HG02642 (cell line): Measurements from ENCODE around the gene SMIM36.
"Not testable (repeated sequence)": the region's sequence is repeated elsewhere in the genome, so short reads cannot be mapped to it uniquely, and the experiment has no call there.

ENCODE experiments used
- ATAC-seq: cut with Tn5 transposase; IDR thresholded peaks from one replicate; pipeline ENCODE4 v1.9.1; 2021; ENCODE audit warnings: mild to moderate bottlenecking; ENCODE audit not compliant: unreplicated experiment, poor library complexity

Gene SMIM36

DNA sequence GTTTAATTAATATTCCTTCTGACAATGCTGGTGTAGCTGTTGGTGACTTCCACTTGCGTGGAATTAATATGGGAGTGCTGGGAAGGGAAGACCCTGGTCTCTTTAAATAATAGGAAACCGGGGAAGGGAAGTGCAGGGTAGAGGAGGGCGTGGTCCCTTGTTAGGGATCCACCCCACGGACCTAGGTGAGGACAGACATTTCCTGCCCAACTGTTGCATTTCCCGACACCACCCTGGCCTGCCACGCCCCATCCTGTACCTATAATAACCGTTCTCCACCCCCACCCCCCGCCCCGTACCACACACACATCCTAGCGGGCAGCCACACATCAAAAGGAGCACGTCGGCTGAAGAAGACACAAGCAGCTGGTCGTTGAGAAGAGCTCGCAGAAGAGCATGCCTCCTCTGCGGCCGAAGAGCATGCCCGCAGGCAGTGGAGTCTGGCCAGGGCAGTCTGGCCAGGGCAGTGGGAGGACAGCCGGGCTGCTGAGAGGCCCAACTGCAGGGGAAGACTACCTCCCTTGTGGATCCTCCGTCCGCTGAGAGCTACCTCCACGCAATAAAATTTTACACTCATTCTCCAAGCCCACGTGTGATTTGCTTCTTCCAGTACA, 52.9 kb downstream of the SMIM36 start:
- peak; percentile 3 for ATAC-seq

DNA sequence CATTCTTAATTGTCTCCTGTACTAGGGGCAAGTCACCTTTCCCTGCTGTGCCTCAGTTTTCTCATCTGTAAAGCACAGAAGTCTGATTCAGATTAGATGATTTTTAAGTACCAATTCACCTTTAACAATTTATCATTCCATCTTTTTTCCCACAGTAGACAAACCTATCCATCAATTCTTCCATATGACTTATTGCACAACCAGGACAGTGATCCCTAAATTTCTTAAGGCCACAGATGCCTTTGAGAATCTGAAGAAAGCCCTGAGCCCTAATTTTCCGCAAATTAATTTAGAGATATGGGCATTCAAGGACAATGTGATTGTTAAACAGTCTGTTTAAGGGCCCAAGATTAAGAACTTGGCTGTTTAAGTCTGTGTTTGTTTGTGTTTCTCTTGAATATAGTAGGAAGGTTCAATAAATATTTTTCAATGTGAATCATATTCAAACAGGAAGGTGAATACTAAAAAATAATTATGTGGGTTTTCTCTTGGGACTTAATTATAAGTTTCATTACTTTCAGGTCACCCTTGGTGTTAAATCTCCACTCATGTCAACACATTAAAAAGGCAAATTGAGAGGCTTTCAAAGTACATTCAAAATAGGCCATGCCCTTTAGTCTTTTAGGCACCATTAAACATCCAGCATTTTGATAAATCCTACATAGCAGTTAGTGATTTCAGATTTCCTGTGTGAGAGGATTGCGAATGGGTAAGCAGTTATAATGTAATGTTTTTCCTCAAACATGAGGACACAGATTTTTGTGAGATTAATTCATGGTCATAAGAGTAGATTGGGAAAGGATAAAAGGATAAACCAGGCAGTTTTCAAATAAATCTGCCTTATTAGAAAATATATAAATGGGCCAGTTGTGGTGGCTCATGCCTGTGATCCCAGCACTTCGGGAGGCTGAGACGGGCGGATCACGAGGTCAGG, 54.7 kb downstream of the SMIM36 start:
- no peak for ATAC-seq

DNA sequence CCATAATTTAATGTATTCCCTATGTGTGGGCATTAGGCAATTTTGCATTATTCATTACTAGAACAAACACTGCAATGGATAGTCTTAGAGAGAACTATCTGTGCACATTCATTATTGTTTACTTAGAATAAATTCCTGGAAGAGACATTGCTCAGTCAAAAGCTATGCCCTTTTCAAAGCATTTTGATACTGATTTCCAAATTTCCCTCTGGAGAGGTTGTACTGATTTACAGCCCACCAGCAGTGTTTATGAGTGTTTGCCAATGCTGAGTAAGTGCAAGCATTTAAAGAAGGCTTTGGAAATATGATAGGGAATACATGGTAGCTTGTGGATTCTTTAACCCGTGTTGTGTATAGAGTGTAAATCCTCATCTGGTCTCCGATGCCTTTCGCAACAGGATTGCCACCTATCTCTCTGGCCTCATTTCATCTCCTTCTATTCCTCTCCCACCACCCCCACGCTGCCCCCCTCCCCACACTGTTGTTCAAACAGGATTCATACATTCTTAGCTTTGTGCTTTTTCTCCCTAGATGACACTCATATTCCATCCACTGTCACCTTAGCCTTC, 56.3 kb downstream of the SMIM36 start:
- ATAC-seq = no peak

DNA sequence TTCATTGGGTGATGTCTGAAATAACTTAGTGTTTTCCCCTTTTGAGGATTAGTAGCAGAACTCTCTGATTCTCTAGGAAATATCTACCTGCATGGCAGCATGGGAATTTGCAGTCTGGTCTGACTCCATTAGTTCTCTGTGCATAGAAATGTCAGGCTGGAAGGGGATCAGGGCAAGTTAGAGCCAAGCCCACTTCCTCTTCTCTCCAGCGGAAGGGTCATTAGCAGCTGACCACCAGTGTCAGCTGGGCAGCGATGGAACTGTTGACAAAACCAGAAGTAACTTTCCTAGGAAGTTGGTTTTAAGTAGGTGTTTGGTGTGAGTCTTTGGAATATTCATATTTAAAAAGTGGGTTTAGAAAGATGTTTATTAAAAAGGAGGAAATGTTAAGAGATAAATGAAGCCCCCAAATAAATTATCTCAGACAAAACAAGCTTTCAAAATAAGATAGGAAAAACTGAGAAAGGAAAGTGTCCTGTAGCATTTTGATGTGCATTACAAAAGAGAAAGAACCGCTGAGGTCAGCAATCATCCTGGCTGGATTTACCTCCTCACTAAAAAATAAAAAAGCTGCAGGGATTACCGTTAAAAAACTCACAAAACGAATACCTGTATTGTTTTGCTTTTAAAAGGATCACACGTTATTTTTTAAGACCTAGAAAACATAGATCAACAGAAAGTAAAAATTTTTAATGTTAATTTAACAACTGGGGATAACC, 57.3 kb downstream of the SMIM36 start:
- ATAC-seq = no peak

DNA sequence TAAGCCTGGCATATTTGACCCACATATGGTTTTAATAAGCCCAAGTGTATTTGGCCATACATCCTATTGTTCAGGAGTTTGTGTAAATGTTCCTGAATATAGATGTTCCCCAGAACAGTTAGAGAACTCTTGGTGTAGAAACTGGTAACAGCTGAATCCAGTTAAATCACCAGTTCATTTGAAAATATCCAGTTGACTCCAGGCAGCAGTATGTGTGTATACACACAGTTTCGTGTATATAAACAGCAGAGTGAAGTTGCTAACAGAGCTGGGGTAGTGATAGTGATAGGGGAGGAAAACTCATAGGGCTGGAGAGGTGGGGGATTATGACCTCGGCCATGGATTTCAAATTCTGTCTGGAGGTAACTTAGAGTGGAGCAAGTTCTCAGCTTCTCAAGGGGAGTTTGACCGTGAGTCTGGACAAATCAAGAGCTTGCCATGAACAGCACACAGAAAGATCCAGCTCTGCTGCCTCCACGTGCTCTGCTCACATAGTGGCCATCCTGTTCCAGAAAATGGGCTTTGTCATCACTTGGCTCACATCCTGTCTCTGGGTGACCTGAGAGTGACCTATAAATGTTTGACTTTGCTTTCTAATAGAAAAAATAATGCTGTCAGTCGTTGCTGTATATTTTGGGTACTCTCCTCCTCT, 59.0 kb downstream of the SMIM36 start:
- ATAC-seq = peak; percentile 55

DNA sequence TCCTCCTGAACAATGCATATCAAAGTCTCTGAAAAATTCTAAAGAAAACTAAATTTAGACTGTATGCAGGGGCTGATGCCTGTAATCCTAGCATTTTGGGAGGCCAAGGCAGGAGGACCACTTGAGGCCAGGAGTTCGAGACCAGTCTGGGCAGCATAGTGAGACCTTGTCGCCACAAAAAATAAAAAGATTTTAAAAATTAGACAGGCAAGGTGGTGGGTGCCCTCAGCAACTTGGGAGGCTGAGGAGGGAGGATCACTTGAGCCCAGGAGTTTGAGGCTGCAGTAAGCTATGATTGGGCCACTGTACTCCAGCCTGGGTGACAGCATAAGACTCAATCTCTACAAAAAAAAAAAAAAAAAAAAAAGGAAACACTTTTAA, 59.5 kb downstream of the SMIM36 start:
- no peak for ATAC-seq

DNA sequence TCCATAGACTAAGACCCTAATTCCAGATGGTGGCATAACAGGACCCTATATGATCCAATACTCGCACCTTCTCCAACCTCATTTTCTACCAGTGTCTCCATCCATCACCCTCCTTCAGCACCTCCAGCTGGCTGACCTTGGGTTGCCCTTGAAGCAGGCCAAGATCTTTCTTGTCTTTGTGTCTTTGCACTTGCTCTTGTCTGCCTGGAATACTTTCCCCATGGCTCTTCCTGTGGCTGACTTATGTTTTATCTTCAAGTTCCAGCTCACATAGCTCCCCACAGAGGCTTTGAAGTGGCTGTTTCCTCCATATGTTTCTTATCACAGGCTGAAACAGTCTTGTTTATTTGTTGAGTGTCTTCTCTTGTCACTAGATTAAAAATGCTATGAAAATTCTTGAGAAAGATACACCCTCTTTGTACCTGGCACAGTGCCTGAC, 60.0 kb downstream of the SMIM36 start:
- no peak for ATAC-seq

DNA sequence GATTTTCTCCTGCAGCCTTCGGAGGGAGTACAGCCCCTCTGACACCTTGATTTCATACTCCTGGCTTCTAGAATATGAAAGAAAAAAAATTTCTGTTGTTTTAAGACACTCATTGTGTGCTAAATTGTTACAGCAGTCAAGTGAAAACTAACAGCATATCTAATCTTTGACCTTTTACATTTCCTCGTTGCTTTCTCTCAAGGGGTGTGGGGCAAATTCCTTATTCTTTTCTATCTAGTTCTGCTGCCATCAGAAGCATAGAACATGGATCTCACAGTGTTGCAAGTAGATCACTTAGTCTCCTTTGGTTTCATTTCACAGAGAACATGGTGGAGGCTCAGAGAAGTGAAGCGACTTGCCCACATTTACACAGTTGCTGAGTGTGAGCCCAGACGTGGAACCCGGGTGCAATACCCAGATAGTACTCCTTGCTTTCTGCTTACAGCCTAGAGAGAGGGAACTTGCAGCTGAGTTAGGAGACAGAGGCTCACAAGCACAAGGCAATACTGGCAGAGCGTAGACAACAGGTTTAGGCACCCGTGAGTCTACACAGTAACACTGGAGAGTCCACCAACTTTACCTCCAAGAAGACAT, 60.9 kb downstream of the SMIM36 start:
- ATAC-seq = no peak

DNA sequence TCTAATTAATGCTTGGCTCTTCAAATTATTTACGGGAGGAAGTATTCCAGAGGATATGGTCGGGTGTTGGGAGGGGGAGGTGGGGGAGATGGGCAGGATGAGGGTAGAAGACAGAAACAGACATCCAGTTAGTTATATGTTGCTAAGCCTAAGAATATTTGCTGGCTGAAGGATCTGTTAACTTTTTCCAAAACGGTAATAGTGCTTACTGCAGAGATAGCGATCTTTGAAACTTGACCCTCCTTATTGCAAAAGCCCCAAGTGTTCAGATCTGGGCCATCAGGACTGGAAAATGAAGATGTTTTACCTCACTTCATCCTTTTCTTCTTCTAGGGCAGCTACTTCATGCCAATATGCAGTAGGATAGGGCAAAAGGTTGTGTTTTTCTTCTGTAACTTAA, 62.6 kb downstream of the SMIM36 start:
- ATAC-seq = no peak

DNA sequence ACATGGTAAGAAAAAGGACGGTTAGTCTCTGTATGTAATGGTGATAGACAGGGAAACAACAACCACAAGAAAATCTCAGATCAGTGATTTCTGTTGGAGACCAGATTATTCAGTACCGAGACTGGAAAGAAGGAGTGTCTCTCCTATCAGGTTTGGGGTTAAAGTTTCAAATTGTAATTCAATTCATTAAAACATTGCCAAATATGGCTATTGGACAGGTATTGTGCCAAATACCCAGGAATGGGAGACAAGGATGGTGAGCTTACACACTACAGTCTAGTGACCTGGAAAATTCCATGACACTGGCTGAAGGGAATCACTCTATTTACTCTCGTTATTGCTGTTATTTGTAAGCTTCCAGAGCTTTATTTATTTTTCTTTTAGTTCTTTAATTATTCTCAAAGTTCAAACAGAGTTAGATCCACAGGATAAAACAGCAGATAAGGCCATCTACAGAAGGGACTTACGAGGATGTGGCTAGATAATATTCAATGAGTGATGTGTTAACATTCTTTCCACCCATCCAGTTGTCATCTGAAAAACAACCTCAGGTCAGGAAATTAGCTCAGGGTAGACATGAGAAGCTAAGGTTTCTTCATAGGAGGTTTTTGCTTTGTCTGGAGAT, 64.6 kb downstream of the SMIM36 start:
- ATAC-seq = no peak

DNA sequence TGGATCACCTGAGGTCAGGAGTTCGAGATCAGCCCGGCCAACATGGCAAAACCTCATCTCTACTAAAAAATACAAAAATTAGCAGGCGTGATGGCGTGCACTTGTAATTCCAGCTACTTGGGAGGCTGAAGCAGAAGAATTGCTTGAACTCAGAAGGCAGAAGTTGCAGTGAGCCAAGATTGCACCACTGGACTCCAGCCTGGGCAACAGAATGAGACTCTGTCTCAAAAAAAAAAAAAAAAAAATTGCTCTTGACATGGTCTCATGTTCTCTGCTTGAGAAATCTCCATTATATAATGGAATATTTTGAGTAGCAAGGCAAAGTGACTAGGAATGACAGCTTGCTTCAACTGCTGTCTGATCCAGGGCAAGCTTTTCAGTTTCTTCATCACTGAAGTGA, 65.2 kb downstream of the SMIM36 start:
- not testable (repeated sequence) for ATAC-seq

DNA sequence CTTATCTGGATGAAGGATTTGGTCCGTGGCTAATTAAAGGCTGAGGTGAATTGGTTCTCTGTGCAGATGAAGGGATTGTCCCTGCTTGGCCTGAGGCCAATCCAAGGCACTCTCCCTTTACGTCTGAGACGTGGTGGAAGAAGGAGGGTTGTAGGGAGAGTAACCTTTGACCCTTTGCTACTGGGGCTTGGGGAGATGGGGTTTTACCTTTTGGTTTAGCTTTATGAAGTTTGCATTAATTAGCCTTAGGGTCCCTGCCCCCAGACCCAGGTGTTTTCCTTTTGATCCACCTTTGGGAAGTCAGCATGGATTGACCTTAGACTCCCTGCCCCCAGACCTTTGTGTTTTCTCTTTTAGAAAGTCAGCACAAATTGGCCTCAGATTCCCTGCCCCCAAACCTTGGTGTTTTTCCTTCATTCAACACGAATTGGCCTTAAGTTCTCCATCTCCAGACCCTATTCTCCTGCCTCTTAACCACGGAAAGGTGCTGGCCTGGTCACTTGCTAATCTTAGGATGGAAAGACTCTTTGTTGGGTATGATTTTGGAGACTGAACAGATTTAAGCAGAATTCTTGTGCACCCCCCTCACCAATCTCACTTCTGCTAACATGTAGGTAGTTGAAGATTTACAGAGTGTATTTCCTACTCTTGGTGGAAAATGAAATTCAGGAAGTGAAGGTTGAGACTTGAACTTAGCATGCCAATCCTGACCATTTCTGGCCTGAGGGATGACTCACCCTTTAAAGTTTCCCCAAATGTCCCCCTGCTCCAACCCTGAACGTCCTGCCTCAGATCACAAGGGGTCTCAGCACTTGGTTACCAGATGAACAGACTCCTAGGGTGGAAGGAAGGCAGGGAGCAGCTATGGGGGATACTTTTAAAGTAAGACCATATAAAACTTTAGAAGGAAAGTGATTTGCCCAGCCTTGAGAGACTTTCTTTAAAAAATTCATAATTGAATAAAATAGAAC, 66.5 kb downstream of the SMIM36 start:
- peak; percentile 78 for ATAC-seq

DNA sequence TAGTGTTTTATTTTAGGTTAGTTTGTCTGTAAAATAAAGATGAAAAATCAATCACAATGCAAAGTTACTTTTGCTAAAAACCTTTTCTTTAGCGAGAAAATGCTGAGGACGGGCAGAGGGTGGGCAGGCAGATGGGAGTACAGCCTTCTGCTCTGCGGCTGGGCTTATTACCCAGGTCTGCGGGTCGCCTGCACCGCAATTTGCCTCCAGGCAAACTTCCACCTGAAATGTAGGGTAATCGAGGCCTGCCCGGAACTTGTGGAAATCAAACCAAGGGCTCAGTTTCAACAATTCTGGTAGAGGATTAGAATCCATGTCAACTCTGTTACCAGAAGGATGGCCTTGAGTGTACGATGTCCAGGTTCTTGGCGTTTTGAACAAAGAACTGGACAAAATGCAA, 67.3 kb downstream of the SMIM36 start:
- ATAC-seq = no peak

DNA sequence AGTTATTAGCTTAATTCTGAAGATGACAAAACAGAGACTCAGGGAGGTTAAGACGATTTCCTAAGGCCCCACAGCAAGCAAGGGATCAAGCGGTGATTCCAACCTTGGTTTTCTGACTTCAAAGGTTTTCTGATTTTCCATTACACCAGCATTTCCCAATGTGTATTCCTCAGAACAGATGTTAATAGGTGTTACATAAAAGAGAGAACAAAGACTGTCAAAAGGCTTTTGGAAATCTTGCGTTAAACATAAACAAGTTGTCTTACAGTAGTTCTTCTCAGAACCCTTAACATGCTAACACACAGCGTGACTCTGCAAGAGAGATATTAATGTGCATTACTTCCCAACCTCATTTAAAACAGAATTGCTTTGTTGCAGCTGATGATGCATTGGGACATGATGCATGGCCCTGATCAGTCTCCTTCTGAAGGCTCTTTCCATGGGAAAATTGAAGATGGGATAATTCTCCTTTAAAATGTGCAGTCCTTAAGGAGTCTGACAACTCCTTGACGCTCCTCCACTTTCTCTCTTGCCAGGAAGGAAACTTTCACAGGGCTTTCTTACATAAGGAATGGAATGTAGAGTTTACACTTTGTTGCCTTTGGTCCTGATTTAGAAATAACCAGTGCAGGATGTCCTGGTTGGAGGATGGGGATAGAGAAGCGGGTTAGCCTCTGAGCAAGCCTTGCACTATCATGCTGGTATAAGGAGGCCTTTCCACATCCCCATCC, 68.1 kb downstream of the SMIM36 start:
- no peak for ATAC-seq

DNA sequence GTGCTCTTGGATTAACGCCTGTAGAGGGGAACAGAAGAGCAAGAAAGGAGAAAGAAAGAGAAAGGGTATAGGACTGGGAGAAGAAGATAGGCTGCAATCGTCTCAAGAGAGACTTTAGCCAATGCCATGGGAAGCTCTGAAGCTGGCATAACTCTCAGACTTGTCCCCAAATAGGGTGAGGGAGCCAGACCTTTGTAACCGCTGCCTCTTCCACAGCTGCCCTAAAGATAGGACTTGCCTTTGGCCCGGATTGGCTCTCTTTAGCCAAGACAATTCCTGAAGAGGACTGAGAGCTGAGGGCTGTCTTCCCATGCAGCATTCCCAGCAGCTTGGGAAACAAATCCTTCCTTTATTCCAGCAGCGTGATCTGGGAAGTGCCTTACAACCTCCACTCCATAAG, 68.8 kb downstream of the SMIM36 start:
- ATAC-seq = no peak

DNA sequence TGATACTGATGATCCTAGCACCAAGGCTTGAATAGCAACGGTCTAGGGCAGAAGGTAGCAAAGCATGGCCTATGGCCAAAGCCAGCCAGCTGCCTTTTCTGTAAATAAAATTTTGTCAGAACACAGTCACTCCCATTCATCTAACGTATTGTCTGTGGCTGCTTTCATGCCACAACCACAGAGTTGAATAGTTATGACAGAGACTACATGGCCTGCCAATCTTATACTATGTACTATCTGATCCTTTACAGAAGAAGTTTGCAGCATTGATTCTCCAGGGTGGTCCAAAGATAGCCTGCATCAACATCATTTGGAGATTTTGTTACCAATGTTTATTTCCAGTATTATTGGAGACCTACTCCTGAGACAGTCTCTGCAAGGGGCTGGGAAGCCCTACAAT, 69.7 kb downstream of the SMIM36 start:
- no peak for ATAC-seq

DNA sequence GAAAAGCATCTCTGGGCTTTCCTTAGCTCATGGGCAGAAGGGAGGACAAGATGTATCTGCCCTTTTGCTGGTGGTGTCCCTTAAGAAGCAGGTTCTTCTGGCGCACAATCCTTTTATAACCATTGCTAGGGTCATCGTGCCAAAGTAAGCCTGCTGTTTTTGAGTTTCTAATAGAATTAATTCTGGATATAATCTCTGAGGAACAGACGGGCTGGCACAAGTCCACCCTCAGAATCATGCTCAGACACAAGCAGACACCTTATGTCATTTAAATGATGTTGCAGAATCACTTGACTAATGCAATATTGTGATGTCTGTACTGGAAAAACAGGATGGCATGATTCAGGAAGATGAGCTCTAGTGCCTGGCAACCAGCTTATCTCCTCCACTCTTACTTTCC, 70.9 kb downstream of the SMIM36 start:
- ATAC-seq = no peak

DNA sequence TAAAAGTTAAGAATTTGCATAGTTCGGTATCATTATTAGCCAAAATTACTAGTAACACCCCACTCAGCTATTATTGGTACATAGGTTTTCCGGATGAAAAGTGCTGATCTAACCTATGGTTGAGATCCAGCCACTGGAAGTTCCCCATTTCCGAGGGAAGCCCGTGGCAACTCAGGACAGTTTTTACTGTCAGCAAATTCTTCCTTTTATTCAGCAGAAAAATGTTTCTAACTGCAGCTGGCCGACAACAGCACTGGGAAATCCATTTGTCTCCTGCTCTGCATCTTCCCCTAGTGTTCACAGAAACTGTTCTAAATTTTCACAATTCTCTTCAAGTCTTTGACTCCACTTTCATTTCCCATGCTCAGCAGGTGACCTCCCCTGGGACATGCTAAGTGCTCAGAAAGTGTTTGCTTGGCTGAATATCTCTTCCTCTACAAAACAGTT, 74.1 kb downstream of the SMIM36 start:
- ATAC-seq = peak; percentile 78
